AML-193 (cell line): Measurements from ENCODE around the gene SLC5A3.

Source experiments
- DNase-seq, 2 experiments: peaks; one replicate each; lab custom pipeline; 2025; lab: John Stamatoyannopoulos, UW

The SLC5A3 gene

GRCh38 chr21:34100790-34101189, 27.4 kb downstream of the SLC5A3 start:
- DNase-seq = no peak

GRCh38 chr21:34105947-34106541, 32.7 kb downstream of the SLC5A3 start:
- DNase-seq = no peak

GRCh38 chr21:34107606-34108005, 34.2 kb downstream of the SLC5A3 start:
- no peak for DNase-seq

GRCh38 chr21:34109075-34109474, 35.7 kb downstream of the SLC5A3 start:
- DNase-seq = no peak

- DNase-seq = no peak
Measured at GRCh38 chr21:34110594-34111202, 37.3 kb downstream of the SLC5A3 start.

- no peak for DNase-seq
Measured at GRCh38 chr21:34112316-34113033, 39.1 kb downstream of the SLC5A3 start.

- no peak for DNase-seq
Measured at GRCh38 chr21:34113842-34114241, 40.5 kb downstream of the SLC5A3 start.

- no peak for DNase-seq
Measured at GRCh38 chr21:34115160-34115559, 41.8 kb downstream of the SLC5A3 start.

- no peak for DNase-seq
Measured at GRCh38 chr21:34116569-34116968, 43.2 kb downstream of the SLC5A3 start.

- no peak for DNase-seq
Measured at GRCh38 chr21:34120867-34121266, 47.5 kb downstream of the SLC5A3 start.

GRCh38 chr21:34122047-34122446, 48.7 kb downstream of the SLC5A3 start:
- no peak for DNase-seq
